DMS53 treated with DMSO at 0.1 percent for 48 hours (cell line): ENCODE data around the gene AGER.
"Not testable (repeated sequence)": the region's sequence is repeated elsewhere in the genome, so short reads cannot be mapped to it uniquely, and the experiment has no call there.

Source experiments
- DNase-seq: peaks from one replicate; lab custom pipeline; 2025; ENCODE audit not compliant: unreplicated experiment; lab: John Stamatoyannopoulos, UW

The AGER gene

GRCh38 chr6:32200711-32201475 lies 16.8 kb upstream of the AGER start:
- DNase-seq, result no peak

DNA sequence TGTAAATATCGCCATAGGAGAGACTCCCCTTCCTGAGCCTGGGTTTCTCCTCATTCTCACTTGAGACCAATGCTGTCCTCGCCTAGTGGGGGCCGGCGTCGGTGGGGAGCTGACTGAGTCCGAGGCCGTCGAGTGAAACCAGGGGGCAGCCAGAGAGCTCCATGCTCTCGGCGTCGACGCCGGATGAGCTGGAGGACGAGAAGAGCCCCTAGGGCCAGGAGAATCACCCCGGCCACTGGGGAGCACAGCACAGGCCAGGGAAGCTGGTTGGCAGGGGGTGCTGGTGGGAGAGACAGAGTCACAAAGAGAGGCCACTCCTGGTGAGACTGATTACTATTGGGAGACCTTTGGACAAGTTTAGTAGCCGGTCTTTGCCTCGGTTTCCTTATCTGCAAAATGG lies 14.8 kb upstream of the AGER start:
- no peak for DNase-seq

DNA sequence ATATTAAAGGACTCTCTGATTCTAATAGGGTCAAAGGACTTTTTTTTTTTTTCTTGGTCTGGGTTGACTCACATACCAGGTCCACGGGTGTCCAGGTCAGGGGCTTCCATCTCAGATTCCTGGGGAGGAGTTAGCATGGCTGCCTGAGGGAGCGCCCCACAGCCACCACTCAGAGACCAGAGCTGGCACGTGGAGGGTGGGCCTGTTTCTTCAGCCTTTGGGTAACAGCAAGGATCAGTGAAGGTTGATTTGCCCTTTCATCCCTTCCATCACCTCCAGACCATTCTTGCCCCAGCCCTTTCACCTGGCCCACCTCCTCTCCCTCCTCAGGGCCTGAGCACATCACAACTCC lies 14.3 kb upstream of the AGER start:
- no peak for DNase-seq

DNA sequence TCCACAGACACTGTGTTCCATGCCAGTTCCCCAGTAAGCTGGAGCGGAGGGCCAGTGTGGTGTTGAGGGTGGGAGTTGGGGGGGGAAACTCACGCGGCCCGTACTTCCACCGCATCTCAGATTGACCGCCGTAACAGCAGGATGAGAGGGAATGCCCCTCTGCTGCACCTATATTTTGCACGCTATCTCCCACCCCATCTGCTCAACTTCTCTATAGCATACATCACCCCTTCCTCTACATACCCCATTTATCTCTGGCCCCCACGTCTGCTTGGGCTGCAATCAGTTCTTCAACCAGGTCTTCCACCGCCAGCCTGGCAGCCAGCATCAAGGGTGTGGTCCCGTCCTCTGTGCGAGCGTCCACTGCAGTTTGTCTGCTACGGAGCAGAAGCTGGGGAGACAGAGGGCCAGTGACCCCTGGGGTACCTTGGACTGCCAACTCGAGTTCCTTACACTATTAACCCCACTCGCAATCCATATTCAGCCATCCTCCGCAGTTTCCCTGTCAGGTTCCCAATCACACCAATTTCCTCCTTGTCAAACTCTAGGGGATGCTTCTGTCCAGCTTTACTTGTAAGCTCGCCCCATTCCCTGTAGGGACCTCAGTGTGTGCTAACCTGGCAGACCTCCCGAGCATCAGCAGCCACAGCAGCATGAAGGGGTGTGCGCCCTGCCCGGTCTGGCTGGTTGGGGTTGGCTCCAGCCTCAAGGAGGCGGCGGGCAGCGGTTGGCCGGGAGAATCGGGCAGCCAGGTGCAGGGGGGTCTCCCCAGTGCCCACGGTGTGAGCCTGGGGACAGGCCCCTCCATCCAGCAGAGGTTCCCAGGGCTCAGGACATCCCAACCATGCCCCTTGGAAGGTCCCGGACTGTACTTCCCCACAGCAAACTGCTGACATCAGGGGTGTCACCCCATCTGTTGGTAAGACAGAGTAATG lies 12.9 kb upstream of the AGER start:
- no peak for DNase-seq

DNA sequence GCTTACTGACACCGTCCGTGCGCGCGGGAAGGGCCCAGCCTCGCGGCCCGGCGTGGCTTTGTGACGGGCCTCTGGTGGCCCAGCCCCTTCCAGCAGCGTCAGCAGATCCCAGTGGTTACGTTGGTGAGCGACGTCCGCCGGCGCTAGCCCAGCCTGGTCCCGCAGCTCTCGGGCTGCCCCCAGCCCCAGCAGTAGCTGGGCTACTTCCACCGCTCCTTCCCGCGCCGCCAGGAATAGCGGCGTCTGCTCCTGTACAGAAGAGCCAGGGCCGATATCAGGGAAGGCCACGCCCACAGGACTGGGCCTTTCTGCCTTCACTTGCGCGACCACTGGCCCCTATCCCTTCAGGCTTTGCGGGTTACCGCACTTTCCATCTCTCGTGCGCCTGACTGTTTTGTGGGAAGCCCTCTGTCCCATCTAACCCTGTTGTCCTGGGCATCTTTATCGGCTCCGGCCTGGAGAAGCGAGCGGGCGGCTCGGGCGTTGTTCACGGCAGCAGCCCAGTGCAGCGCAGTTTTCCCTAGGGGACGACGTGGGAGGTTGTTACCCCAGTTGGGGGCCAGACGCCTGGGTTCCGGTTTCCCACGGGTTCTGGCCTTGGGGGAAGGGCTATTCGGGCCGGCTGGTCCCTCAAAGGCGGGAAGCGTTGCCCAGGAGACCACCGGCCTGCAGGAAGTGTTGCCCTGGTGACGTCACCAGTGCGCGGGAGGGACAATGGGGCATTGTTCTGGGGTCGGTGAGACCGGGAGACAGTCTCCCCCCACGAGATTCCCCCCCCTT lies 12.0 kb upstream of the AGER start:
- no peak for DNase-seq

GRCh38 chr6:32195652-32195901 lies 11.5 kb upstream of the AGER start:
- DNase-seq, result peak; percentile 99

DNA sequence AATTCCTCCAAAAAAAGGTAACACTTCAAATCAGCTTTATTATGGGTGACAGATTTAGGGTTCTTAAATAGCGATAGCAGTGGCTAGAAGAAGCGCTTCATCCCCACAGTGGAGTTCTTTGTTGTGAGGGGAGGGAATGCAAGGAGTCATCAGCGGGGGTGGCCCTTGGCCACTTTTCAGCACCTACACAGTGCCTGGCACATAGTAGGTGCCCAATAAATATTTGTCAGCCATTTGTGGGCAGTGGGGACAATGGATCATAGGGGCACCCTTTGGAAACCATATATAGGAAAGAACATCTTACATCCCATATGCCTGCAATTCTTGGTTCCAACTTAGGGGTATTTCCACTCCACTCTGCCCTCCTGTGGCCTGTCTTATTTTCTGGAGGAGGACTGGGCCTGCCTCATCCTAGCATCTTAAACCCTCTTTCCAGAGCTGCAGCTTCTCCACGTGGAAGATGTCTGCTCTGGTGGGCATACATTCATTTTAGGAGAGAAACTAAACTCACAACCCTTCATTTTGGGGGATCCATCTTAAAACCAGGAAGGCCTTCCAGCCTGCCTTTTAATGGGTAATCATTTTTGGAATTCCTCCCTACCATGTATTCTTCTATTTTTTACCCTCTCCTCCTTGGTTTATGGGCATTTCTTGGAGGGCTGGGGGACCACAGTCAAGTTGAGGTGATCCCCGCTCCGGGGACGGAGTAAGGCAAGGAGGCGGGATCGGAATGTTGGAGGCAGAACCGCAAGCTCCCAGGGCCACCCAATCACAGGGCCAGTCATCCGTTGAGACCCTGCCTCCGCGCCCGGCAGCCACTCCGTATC lies 11.0 kb upstream of the AGER start:
- peak; percentile 22 for DNase-seq

DNA sequence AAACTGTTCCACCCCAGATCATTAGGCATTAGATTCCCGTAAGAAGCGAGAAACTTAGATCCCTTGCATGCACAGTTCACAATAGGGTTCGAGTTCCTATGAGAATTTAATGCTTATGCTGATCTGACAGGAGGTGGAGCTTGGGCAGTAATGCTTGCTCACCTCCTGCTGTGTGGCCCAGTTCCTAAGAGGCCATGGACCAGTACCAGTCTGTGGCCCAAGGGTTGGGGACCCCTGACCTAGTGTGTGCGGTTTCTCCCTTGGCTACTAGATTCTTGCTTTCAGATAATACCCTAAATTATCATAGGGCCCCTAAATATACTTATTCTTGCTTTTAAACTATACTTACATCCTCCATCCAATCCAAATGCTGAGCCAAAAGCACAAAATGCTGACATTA lies 10.3 kb upstream of the AGER start:
- no peak for DNase-seq

GRCh38 chr6:32193096-32193495 lies 9.0 kb upstream of the AGER start:
- not testable (repeated sequence) for DNase-seq

DNA sequence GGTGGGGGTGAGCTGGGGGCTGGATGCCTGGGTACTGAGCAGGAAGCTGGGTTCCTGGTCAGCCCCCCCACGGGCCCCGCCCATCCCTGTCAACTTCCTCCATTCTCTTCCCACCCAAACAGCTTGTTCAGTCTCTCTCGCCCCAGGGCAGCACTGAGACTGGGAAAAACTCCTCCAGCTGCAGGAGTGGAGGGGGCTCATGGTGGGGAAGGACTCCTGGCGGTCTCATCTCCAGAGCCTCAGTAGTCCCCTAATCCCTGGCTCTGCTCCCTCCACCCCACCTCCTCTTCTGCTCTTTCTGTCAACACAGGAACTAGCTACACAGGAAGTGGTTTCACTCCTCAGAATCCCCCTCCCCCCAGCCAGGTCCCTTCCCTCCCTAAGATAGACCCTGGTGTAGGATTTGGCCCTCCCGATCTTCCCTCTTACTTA lies 8.6 kb upstream of the AGER start, which contains the start of gene GPSM3:
Gene GPSM3, minus strand, starts transcription at position 36 of the 432 bp plus-strand sequence. CDS start 130 bp downstream, outside the sequence.
- no peak for DNase-seq

GRCh38 chr6:32191696-32192607 lies 7.9 kb upstream of the AGER start:
- DNase-seq, result no peak

DNA sequence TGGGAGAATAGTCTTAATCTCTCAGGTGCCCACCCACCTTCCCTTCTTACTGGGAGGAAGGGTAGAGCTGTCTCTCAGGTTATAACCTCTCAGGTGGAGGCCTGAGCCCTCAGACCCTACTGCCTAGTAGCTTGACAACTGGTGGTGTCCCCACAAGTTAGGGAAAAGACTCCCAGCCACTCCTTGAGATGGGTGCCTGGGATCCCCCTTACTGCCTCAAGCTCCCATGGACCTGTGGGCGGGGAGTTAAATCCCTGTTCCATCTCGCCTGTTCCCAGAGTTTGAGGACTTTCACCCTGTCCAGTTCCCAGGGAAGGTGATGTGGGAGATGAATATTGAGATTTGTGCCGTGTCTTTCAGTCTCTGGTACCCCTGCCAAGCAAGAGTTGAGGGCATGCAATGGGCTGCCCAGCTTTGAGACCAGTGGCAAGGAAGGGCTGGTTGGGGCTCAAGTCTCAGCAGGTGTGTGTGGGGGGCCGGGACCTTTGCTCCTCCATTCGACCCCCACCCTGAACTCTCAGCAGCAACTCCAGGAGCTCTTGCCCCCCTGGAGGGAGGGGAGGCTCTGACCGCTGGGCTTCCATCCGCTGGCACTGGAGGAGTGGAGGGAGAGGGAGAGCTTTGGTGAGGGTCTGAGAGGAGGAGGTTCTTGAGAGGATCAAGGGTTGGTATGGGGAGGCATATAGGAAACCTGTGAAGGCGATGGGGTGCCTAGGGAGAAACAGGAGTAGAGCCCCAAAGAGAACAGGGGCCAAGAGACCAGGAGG lies 7.0 kb upstream of the AGER start:
- DNase-seq, result no peak

DNA sequence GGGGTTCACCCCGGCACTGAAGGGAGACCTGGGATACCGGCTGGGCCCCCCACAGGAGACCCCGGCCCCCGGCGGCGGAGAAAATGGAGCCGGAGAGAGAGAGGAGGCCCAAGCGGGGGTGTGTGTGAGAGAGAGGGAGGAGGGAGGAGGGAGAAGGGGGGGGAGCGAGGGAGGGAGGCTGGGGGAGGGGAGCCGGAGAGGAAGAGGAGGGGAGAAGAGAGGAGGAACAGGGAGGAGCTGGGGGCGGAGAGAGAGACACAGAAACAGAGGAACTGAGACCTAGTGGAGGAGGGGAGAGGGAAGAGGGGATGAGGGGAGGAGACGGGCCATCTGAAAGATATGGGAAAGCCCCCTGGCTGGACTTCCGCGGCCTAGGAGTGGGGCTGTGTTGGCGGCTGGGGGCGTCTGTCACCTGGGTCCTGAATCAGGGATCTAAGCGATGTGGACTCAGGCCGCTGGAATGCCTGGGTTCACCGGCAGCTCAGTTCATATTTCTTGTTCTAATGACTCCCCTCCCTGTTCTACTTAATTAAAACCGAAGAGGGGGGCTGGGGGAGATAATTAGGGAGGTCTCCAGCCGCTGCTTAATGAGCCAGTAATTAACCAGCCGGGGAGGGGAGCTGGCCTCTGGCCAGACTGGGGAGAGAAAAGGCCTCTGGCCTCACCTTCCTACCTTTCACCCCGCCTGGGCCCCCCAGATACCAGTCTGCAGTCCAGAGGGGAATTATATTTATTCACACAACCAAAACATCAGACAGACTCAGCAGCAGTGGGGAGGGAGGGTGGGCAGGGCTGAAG lies 6.2 kb upstream of the AGER start, which contains the start of gene PBX2:
Gene PBX2, minus strand, starts transcription at position 149 of the 798 bp plus-strand sequence. CDS start 287 bp downstream, outside the sequence.
- peak; percentile 41 for DNase-seq

- DNase-seq, result no peak
Measured at GRCh38 chr6:32189742-32190053, 5.6 kb upstream of the AGER start.

DNA sequence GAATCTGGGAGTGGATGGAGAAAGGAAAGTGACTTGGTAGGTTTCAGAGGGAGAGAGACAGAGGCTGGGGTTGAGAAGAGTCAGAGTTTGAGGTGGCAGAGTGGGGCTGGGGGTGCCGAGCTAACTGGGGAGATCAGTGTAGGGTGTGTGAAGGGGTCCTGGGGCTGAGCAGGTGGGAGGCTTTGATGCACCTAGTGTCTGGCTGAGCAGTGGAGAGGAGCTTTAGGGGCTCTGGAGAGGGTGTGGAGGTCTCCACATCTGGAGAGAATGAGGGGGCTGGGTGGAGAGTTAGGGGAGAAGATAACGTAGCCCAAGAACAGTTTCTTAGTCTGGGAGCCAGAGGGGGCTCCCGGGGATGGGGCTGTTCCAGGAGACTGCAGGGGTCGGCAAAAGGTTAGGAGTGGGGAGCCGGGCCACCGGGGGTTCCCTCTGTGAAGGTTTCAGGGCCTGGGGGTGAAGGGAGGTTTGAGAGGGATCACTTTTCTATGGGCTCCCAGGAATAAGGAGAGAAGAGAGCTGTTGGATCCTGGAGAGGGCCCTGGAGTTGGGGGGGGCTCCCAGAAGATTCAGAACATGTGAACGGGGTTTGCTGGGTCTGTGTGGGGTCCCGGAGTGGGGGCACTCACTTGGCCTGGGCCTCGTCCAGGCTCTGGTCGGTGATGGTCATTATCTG lies 5.2 kb upstream of the AGER start:
- no peak for DNase-seq

- DNase-seq, result no peak
Measured at GRCh38 chr6:32188381-32189068, 4.5 kb upstream of the AGER start.
